ENCODE measurements around the gene G3BP1.
"Not testable (repeated sequence)": the region's sequence is repeated elsewhere in the genome, so short reads cannot be mapped to it uniquely, and the experiment has no call there.

The G3BP1 gene

DNA sequence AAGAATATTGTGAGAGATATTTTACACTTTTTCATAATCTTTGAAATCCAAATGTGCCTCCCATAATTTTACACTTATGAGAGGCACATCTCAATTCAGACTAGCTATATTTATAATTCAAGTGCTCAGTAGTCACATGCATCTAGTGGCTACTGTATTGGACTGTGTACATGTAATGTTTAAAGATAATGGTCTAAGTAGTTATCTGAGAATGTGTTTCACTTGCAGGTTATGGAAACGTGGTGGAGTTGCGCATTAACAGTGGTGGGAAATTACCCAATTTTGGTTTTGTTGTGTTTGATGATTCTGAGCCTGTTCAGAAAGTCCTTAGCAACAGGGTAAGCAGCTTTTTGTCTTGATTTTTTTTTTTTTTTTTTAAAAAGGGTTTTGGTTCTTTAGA is 28.8 kb downstream of the G3BP1 start:
- DNase-seq, result no peak

GRCh38 chr5:151805414-151806223 is 33.9 kb downstream of the G3BP1 start:
- DNase-seq, result no peak

DNA sequence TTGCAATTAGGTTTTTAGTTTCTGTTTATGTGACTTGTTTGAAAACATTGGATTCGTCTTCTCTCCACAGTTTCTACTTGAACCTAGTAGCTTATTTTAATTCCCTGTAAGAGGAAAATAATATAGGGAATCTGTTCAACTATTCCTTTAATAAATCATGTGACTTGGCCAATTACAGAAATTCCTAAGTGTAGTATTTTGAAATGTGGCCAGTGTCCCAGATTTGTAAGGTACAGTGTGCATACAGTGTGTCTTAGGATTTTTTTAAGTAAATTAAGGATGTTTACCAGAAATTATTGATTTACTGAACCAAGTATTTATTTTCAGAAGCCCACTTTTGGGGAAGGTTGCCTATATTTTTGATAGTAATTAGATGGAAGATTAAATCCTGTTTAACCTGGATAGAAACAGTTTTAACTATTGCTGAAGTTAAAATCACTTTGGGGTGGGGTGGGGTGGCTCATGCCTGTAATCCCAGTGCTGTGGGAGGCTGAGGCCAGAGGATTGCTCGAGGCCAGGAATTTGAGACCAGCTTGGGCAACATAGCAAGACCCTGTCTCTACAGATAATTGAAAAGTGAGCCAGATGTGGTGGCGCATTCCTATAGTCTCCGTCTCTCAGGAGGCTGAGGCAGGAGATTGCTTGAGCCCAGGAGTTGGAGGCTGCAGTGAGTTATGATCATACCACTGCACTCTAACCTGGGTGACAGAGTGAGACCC is 36.9 kb downstream of the G3BP1 start:
- no peak for DNase-seq

DNA sequence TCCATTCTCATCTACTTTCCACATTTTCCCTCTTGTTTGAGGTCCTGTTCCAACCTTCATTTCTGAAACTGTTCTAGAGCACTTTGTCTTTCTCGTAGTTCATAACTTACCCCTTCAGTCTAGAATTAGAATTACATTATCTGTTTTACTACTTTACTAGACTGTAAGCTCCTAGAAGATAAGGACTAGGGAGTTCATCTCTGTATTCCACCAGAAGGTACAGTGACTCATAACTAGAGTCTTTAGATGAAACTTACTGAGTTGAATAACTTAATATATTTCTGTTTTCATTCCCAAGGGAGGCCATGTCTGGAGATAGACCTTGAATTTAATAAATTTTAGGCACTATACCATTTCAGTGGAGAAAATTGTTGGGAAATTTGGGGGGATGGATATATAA is 38.7 kb downstream of the G3BP1 start:
- no peak for DNase-seq

DNA sequence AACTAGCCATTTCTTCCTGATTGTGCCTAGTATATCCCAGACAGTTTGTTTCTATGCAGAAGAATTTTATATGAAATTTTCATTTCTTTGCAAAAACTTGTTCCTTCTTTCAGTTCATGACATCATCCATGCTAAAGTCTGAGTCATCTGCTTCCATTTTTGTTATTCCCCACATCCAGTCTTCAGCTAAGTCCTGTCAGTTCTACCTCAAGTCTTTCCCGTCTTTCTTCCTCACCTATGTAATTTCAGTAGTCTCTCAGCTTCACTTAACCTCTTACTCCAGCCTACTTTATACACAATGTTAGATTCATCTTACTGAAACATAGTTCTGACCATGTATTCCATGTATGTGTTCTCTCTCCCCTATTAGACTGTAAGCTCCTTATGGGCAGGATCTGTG is 39.1 kb downstream of the G3BP1 start:
- DNase-seq, result no peak

- no peak for DNase-seq
These were observed 40.0 kb downstream of the G3BP1 start for GRCh38 chr5:151811593-151812321.

- DNase-seq, result no peak
These were observed 41.1 kb downstream of the G3BP1 start for GRCh38 chr5:151812757-151813309.

GRCh38 chr5:151815051-151815450 is 43.3 kb downstream of the G3BP1 start:
- no peak for DNase-seq

DNA sequence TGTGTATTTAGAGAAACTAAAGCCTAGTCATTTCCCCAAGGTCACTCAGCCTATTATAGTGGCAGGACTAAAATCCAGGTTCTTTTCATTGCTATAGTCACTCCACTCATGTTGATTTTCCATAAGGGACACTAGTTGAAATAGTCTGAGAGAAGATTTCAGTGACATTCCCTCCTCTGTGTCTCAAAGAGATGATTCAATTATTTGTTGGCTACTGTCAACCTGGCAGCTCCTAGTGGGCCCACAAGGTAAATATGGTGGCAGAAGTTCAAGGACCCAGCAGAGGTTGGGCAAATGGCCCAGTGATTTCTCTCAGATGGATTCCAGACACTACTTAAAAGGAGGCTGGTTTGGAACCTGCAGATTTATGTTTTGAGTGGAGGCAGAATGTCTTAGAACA is 48.1 kb downstream of the G3BP1 start:
- DNase-seq, result no peak

DNA sequence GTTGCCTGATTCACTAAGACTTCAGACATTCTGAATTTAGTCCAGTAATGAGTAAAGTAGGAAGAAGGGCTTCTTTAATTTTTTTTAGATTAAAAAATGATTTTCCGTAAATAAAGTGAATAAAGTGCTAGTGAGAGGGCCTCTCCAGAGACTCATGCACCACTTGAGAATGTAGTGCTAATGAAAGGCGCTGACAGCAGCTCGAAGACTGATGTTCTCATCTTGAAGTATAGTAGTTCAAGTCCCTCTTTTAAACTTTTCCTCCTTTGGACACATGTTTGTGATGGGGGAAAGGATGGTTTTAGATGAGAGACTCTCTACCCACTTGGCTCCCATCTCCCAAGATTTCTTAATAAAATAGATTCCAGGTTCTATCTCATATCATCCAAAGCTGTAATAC is 48.5 kb downstream of the G3BP1 start:
- DNase-seq, result no peak

- DNase-seq, result no peak
These were observed 49.1 kb downstream of the G3BP1 start for GRCh38 chr5:151820903-151821302.

- no peak for DNase-seq
These were observed 50.4 kb downstream of the G3BP1 start for GRCh38 chr5:151822141-151822540.

- DNase-seq, result peak; percentile 29
These were observed 53.7 kb downstream of the G3BP1 start for GRCh38 chr5:151825445-151825844.

DNA sequence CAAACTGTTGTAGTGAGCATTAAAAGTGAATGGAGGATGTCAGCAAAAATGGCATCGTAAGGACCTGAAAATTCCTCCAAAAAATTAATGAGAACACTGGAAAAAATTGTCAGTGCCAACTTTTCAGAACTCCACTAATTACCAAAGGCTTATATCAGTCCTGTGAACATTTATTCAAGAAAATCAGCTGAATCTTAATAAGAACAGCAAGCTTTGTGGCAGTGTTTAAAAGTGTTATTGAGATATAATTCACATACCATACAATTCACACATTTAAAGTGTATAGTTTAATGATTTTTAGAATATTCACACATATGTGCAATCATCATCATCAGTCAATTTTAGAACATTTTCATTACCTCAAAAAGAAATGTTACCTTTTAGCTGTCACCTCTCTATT is 57.6 kb downstream of the G3BP1 start:
- DNase-seq, result no peak

DNA sequence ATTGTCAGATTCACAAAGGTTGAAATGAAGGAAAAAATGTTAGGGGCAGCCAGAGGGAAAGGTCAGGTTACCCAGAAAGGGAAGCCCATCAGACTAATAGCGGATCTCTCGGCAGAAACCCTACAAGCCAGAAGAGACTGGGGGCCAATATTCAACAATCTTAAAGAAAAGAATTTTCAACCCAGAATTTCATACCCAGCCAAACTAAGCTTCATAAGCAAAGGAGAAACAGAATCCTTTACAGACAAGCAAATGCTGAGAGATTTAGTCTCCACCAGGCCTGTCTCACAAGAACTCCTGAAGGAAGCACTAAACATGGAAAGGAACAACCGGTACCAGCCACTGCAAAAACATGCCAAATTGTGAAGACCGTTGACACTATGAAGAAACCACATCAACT is 61.1 kb downstream of the G3BP1 start:
- not testable (repeated sequence) for DNase-seq

GRCh38 chr5:151846765-151847164 is 75.0 kb downstream of the G3BP1 start:
- no peak for DNase-seq

- no peak for DNase-seq
These were observed 76.1 kb downstream of the G3BP1 start for GRCh38 chr5:151847871-151848270.

GRCh38 chr5:151855701-151856100 is 83.9 kb downstream of the G3BP1 start:
- DNase-seq, result no peak

DNA sequence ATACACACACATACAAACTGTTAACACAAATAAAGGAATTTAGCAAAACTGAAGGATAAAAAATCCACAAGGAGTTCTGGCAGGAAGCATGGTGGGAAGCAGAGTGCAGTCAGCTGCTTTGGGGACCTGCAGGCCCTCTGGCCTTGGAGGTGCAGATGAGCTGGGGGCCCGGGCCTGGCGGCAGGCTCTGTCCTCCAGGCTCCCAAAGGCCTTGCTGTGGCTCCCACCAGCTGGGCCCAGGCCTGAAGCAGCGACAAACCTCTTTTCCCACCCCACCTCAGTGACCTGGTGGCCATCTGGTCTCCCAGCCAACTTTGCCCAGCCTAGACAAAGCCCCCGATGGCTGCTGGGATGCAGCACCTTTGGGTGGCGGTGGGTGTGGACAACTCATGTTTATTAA is 85.1 kb downstream of the G3BP1 start:
- no peak for DNase-seq

DNA sequence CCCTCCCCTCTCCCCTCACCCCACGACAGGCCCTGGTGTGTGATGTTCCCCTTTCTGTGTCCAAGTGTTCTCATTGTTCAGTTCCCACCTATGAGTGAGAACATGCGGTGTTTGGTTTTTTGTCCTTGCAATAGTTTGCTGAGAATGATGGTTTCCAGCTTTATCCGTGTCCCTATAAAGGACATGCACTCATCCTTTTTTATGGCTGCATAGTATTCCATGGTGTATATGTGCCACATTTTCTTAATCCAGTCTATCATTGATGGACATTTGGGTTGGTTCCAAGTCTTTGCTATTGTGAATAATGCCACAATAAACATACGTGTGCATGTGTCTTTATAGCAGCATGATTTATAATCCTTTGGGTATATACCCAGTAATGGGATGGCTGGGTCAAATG is 89.1 kb downstream of the G3BP1 start:
- DNase-seq, result not testable (repeated sequence)

Data from activated CD4-positive, alpha-beta T cell treated with anti-CD3 and anti-CD28 coated beads, Interleukin-2, amount 50 U/mL, for 1 hour (primary cell).